Measurements from ENCODE around the gene PPM1B.
A peak's percentile ranks its signal among the peaks of the same experiment; 100 is the strongest.
"Not testable (repeated sequence)": the region's sequence is repeated elsewhere in the genome, so short reads cannot be mapped to it uniquely, and the experiment has no call there.

PPM1B gene

DNA sequence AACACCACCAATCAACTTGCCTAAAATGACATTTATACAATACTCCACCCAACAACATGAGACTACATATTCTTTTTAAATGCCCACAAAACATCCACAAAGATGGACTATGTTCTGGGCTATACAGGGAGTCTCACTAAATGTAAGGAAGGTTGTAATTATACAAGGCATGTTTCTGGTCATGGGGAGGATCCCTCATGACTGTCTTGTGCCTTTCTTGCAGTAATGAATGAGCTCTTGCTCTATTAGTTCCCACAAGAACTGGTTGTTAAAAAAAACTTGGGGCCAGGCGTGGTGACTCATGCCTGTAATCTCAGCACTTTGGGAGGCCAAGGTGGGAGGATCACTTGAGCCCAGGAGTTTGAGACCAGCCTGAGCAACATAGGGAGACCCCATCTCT lies 89.1 kb downstream of the PPM1B start:
- DNase-seq: not testable (repeated sequence)

GRCh38 chr2:44267269-44267795 lies 98.7 kb downstream of the PPM1B start:
- no peak for DNase-seq

DNA sequence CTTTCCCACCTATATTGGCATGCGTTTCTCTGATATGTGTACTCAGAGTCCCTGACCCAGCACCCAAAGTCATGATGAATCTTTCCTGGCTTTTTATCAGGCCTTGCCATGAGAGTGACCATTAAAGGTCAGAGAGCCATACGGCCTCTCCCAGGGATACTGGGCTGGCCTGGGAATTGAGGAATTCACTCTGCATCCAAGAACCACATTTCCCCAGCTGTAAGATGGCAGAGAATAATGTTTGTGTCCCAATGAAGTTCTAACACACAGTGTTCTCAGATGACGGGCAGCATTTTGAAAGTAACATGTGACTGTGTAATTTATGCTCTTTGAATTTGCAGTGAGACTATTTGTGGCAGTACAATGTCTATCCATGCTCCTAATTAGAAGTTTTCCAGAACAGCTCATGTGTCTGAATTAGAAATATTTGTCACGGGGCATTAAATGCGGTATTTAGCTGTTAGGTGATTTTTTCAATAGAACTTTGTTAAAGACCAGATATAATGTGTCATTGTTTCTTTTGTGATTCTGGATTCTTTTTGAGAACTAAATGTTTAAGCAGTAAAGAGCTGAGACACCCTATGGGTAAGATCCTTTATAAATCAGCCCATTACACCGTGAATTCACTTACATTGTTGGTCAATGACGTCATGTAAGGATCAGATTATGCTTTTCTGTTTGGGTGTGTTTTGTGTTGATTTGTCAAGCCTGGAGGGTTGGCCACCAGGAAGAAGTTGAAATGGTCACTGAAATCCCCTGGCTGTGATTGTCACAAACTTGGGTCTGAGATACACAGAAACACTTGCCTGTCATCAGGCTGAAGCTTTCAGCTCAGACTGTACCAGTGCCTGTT lies 99.3 kb downstream of the PPM1B start:
- no peak for DNase-seq

DNA sequence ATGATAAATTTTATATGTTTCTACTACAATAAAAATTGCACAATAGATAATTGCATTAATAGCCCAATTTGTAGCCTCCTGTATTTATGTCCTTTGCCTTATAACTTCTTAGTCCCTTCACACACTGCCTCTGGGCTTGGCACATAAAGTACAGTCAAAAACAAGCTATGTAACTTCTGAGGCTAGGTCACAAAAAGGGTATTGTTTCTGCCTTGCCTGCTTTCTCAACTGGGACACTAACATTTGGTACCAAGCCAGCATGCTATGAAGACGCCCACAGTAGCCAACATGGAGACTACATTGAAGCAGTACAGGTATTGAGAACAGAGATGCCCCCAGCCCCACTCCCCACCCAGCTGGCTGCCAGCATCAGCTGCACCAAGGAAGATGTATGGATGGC lies 101.2 kb downstream of the PPM1B start:
- no peak for DNase-seq

DNA sequence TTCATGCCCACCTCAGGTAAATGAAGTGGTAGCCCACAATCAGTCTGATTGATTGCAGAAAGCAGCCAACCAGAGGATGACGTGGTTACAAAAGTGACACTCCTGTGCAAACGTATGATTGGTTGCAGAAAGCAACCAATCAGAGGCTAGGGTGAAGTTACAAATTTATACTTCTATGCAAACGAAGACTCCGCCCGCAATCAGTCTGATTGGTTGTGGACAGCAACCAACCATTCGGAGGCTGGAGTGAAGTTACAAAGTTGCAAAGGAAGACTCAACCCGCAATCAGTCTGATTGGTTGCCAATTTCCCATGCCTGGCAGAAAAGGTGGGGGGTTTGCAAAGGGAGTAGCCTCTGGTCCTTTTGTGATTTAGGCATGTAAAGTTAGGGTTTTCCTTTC lies 102.6 kb downstream of the PPM1B start:
- DNase-seq: no peak

GRCh38 chr2:44273076-44273475 lies 104.4 kb downstream of the PPM1B start:
- DNase-seq: no peak

- DNase-seq: no peak
These were observed 104.9 kb downstream of the PPM1B start for GRCh38 chr2:44273596-44273995.

GRCh38 chr2:44275927-44276303 lies 107.2 kb downstream of the PPM1B start:
- DNase-seq: peak; percentile 32

- DNase-seq: no peak
These were observed 108.9 kb downstream of the PPM1B start for GRCh38 chr2:44277541-44277940.

DNA sequence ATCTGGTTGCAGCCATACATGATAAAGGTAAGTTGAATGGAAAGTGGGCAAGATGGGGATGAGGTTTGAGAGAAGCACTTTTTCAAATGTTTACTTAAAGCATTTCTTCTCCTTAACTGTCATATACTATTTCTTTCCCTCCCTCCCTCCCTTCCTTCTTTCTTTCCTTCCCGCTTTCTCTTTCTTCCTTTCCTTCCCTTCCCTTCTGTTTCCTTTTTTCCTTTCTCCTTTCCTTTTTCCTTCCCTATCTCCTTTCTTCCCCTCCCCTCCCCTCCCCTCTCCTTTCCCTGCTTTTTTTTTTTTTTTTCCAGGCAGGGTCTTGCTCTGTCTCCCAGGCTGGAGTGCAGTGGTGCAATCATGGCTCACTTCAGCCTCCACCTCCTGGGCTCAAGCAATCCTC lies 112.2 kb downstream of the PPM1B start:
- no peak for DNase-seq
